ENCODE measurements around the gene APP.

The APP gene

GRCh38 chr21:26091480-26092018, 79.0 kb downstream of the APP start:
- no peaks in the 10 kb centered on the region for H3K36me3 ChIP-seq (ENCODE audit: insufficient read depth)
- H3K4me3 ChIP-seq (IDR thresholded peaks at IDR 0.05; ENCODE audit: insufficient read depth, low read depth, low read length) = no peak overlapping the region
- 0 out of 2 replicates have a peak, but pooled peaks cover 7% of the 10 kb centered on the region for H3K79me2 ChIP-seq (ENCODE audit: insufficient read depth, low read depth)
- TF ChIP-seq CTCF (conservative IDR thresholded peaks at IDR 0.05; ENCODE audit: low read depth, low read length) = no peak
- no peaks in the 10 kb centered on the region for H3K27me3 ChIP-seq (ENCODE audit: insufficient read depth, low read depth)
- H4K20me1 ChIP-seq (ENCODE audit: insufficient read depth) = no peaks in the 10 kb centered on the region; the same call in 1 of the 2 replicates
- H3K27ac ChIP-seq = no peak overlapping the region
- H3K4me2 ChIP-seq = no peak overlapping the region
- H3K9ac ChIP-seq = no peak overlapping the region
- H2AFZ ChIP-seq (ENCODE audit: low read depth) = no peak overlapping the region
- H3K4me1 ChIP-seq (ENCODE audit: low read depth, poor library complexity, severe bottlenecking) = no peaks in the 10 kb centered on the region

GRCh38 chr21:26089730-26090129, 80.8 kb downstream of the APP start:
- Histone ChIP-seq H3K36me3 (ENCODE audit: insufficient read depth) (no peaks in the 10 kb centered on the region), H3K27ac (no peak overlapping the region), H3K27me3 (ENCODE audit: insufficient read depth, low read depth) (no peaks in the 10 kb centered on the region), H2AFZ (ENCODE audit: low read depth) (no peak overlapping the region), H3K4me3 (IDR thresholded peaks at IDR 0.05; ENCODE audit: insufficient read depth, low read depth, low read length) (no peak overlapping the region), H3K79me2 (ENCODE audit: insufficient read depth, low read depth) (0 out of 2 replicates have a peak, but pooled peaks cover 7% of the 10 kb centered on the region), H3K9ac (no peak overlapping the region), H4K20me1 (ENCODE audit: insufficient read depth) (no peaks in the 10 kb centered on the region; the same call in 1 of the 2 replicates), H3K4me1 (ENCODE audit: low read depth, poor library complexity, severe bottlenecking) (no peaks in the 10 kb centered on the region), H3K4me2 (no peak overlapping the region)
- no peak for TF ChIP-seq CTCF (conservative IDR thresholded peaks at IDR 0.05; ENCODE audit: low read depth, low read length)

- H3K27ac ChIP-seq = no peak overlapping the region
- H3K27me3 ChIP-seq (ENCODE audit: insufficient read depth, low read depth) = no peaks in the 10 kb centered on the region
- no peak overlapping the region for H3K9ac ChIP-seq
- no peaks in the 10 kb centered on the region for H4K20me1 ChIP-seq (ENCODE audit: insufficient read depth)
- no peak overlapping the region for H3K4me2 ChIP-seq
- no peak overlapping the region for H3K4me3 ChIP-seq (IDR thresholded peaks at IDR 0.05; ENCODE audit: insufficient read depth, low read depth, low read length)
- H3K79me2 ChIP-seq (ENCODE audit: insufficient read depth, low read depth) = 0 out of 2 replicates have a peak, but pooled peaks cover 13% of the 10 kb centered on the region
- H3K36me3 ChIP-seq (ENCODE audit: insufficient read depth) = no peaks in the 10 kb centered on the region
- no peak for TF ChIP-seq CTCF (conservative IDR thresholded peaks at IDR 0.05; ENCODE audit: low read depth, low read length)
- no peaks in the 10 kb centered on the region for H3K4me1 ChIP-seq (ENCODE audit: low read depth, poor library complexity, severe bottlenecking)
- no peak overlapping the region for H2AFZ ChIP-seq (ENCODE audit: low read depth)
Measured at GRCh38 chr21:26087223-26087918, 83.2 kb downstream of the APP start.

GRCh38 chr21:26085882-26086281, 84.7 kb downstream of the APP start:
- Histone ChIP-seq H2AFZ (ENCODE audit: low read depth) (no peak overlapping the region), H3K36me3 (ENCODE audit: insufficient read depth) (no peaks in the 10 kb centered on the region), H4K20me1 (ENCODE audit: insufficient read depth) (no peaks in the 10 kb centered on the region), H3K27ac (no peak overlapping the region), H3K4me1 (ENCODE audit: low read depth, poor library complexity, severe bottlenecking) (no peaks in the 10 kb centered on the region), H3K4me2 (no peak overlapping the region), H3K79me2 (ENCODE audit: insufficient read depth, low read depth) (peaks cover 13% of the 10 kb centered on the region; the same call in 1 of the 2 replicates), H3K4me3 (IDR thresholded peaks at IDR 0.05; ENCODE audit: insufficient read depth, low read depth, low read length) (no peak overlapping the region), H3K9ac (no peak overlapping the region), H3K27me3 (ENCODE audit: insufficient read depth, low read depth) (no peaks in the 10 kb centered on the region)
- TF ChIP-seq CTCF (conservative IDR thresholded peaks at IDR 0.05; ENCODE audit: low read depth, low read length) = no peak
